Stimulated activated CD4-positive, alpha-beta T cell treated with anti-CD3 and anti-CD28 coated beads, Interleukin-4, amount 100 ng/mL, for 1 hour (primary cell): Measurements from ENCODE around the gene MLLT1.

Source experiments
- DNase-seq: peaks from one replicate; pipeline ENCODE4 v3.0.0-alpha.2; 2020

The MLLT1 gene

GRCh38 chr19:6204866-6205723, 74.7 kb downstream of the MLLT1 start:
- DNase-seq: no peak

GRCh38 chr19:6204212-6204611, 75.6 kb downstream of the MLLT1 start:
- no peak for DNase-seq

GRCh38 chr19:6199240-6199994, 80.4 kb downstream of the MLLT1 start:
- DNase-seq: peak; percentile 99

GRCh38 chr19:6198896-6199239, 80.9 kb downstream of the MLLT1 start:
- no peak for DNase-seq

- DNase-seq: no peak
Measured at GRCh38 chr19:6196361-6196760, 83.4 kb downstream of the MLLT1 start.

- DNase-seq: no peak
Measured at GRCh38 chr19:6188811-6189210, 91.0 kb downstream of the MLLT1 start.

GRCh38 chr19:6187374-6187773, 92.4 kb downstream of the MLLT1 start:
- no peak for DNase-seq

- DNase-seq: no peak
Measured at GRCh38 chr19:6185835-6186834, 93.6 kb downstream of the MLLT1 start.

GRCh38 chr19:6185093-6185834, 94.5 kb downstream of the MLLT1 start:
- DNase-seq: no peak

- DNase-seq: no peak
Measured at GRCh38 chr19:6181119-6181518, 98.7 kb downstream of the MLLT1 start.

GRCh38 chr19:6173190-6173589, 106.6 kb downstream of the MLLT1 start:
- no peak for DNase-seq

- DNase-seq: no peak
Measured at GRCh38 chr19:6172074-6172863, 107.5 kb downstream of the MLLT1 start.

GRCh38 chr19:6167115-6167514, 112.7 kb downstream of the MLLT1 start:
- no peak for DNase-seq

GRCh38 chr19:6164906-6165531, 114.8 kb downstream of the MLLT1 start:
- no peak for DNase-seq

GRCh38 chr19:6161271-6161850, 118.4 kb downstream of the MLLT1 start:
- peak; percentile 29 for DNase-seq
